ENCODE data around the gene AGBL5.

AGBL5 gene

GRCh38 chr2:27016801-27017325 lies 34.6 kb upstream of the AGBL5 start:
- Histone ChIP-seq H4K8ac (ENCODE audit: low read depth, low read length) (no peak overlapping the region), H2BK12ac (ENCODE audit: low read length) (no peak overlapping the region), H3K4me1 (ENCODE audit: control insufficient read depth in 2 of 2, insufficient read depth in 1 of 2, low read depth in 1 of 2, low read length in 2 of 2) (peaks cover 0 to 18% of the 10 kb centered on the region in 2 donors), H3K36me3 (replicated peaks in 1 of 2; ENCODE audit: control insufficient read depth in 2 of 2, insufficient read depth in 2 of 2, low read length in 2 of 2) (peaks cover 5 to 10% of the 10 kb centered on the region in 2 donors), H3K4ac (ENCODE audit: low read length) (no peak overlapping the region), H2BK15ac (ENCODE audit: low read length) (no peak overlapping the region), H2AFZ (ENCODE audit: low read length) (no peak overlapping the region), H3K27me3 (ENCODE audit: control insufficient read depth in 3 of 3, insufficient read depth in 3 of 3, low read depth in 1 of 3, low read length in 3 of 3) (no peaks in the 10 kb centered on the region), H3K79me1 (ENCODE audit: low read depth, low read length) (no peaks in the 10 kb centered on the region), H3K9ac (ENCODE audit: low read depth, low read length, poor library complexity) (peak overlapping the region; percentile 18), H2BK5ac (ENCODE audit: low read length) (no peak overlapping the region), H3K23ac (ENCODE audit: low read depth, low read length, poor library complexity) (no peak overlapping the region), H3K14ac (ENCODE audit: low read length) (no peak overlapping the region), H3K4me3 (ENCODE audit: low read length in 2 of 2) (no peak overlapping the region), H2AK5ac (ENCODE audit: low read depth, low read length) (no peak overlapping the region), H3K27ac (replicated peaks; ENCODE audit: low read length) (no peak overlapping the region), H2BK120ac (ENCODE audit: low read depth, low read length) (no peak overlapping the region), H3K18ac (ENCODE audit: low read length) (no peak overlapping the region), H3K9me3 (replicated peaks in 1 of 2; ENCODE audit: control insufficient read depth in 2 of 2, insufficient read depth in 1 of 2, low read depth in 1 of 2, low read length in 2 of 2) (peaks cover 4 to 7% of the 10 kb centered on the region in 2 donors), H4K91ac (ENCODE audit: low read depth, low read length, poor library complexity) (no peak overlapping the region), H3K4me2 (ENCODE audit: insufficient read depth, low read length, poor library complexity, severe bottlenecking) (no peak overlapping the region)
- DNase-seq (ENCODE audit: low spot score), result peak; percentile 48
- WGBS, 2 donors (ENCODE audit: extremely low coverage in 2 of 2, insufficient read length in 2 of 2, insufficient replicate concordance in 1 of 2), result no CpG with 5 or more reads among the region's 3 CpGs

- no peak overlapping the region for H2AK5ac ChIP-seq (ENCODE audit: low read depth, low read length)
- no peak overlapping the region for H3K23ac ChIP-seq (ENCODE audit: low read depth, low read length, poor library complexity)
- H2AFZ ChIP-seq (ENCODE audit: low read length), result no peak overlapping the region
- H3K14ac ChIP-seq (ENCODE audit: low read length), result no peak overlapping the region
- peaks cover under 1% of the 10 kb centered on the region for H3K79me1 ChIP-seq (ENCODE audit: low read depth, low read length)
- H3K18ac ChIP-seq (ENCODE audit: low read length), result no peak overlapping the region
- no peak overlapping the region for H3K27ac ChIP-seq (replicated peaks; ENCODE audit: low read length)
- no CpG with 5 or more reads among the region's 3 CpGs for WGBS, 2 donors (ENCODE audit: extremely low coverage in 2 of 2, insufficient read length in 2 of 2, insufficient replicate concordance in 1 of 2)
- no peak overlapping the region for H4K8ac ChIP-seq (ENCODE audit: low read depth, low read length)
- H3K4me1 ChIP-seq (ENCODE audit: control insufficient read depth in 2 of 2, insufficient read depth in 1 of 2, low read depth in 1 of 2, low read length in 2 of 2), result peaks cover 0 to 18% of the 10 kb centered on the region in 2 donors
- H3K9me3 ChIP-seq (replicated peaks in 1 of 2; ENCODE audit: control insufficient read depth in 2 of 2, insufficient read depth in 1 of 2, low read depth in 1 of 2, low read length in 2 of 2), result peaks cover 3 to 4% of the 10 kb centered on the region in 2 donors
- H3K4me2 ChIP-seq (ENCODE audit: insufficient read depth, low read length, poor library complexity, severe bottlenecking), result no peak overlapping the region
- no peak overlapping the region for H2BK5ac ChIP-seq (ENCODE audit: low read length)
- peaks cover 13 to 21% of the 10 kb centered on the region in 2 donors for H3K36me3 ChIP-seq (replicated peaks in 1 of 2; ENCODE audit: control insufficient read depth in 2 of 2, insufficient read depth in 2 of 2, low read length in 2 of 2)
- no peaks in the 10 kb centered on the region for H3K27me3 ChIP-seq (ENCODE audit: control insufficient read depth in 3 of 3, insufficient read depth in 3 of 3, low read depth in 1 of 3, low read length in 3 of 3)
- H2BK120ac ChIP-seq (ENCODE audit: low read depth, low read length), result no peak overlapping the region
- H2BK12ac ChIP-seq (ENCODE audit: low read length), result no peak overlapping the region
- H3K9ac ChIP-seq (ENCODE audit: low read depth, low read length, poor library complexity), result no peak overlapping the region
- no peak overlapping the region for H3K4me3 ChIP-seq (ENCODE audit: low read length in 2 of 2)
- no peak overlapping the region for H3K4ac ChIP-seq (ENCODE audit: low read length)
- H4K91ac ChIP-seq (ENCODE audit: low read depth, low read length, poor library complexity), result no peak overlapping the region
- DNase-seq (ENCODE audit: low spot score), result no peak
- no peak overlapping the region for H2BK15ac ChIP-seq (ENCODE audit: low read length)
Observed at GRCh38 chr2:27018142-27018541, 33.3 kb upstream of the AGBL5 start.

- H2BK5ac ChIP-seq (ENCODE audit: low read length), result no peak overlapping the region
- H3K36me3 ChIP-seq (replicated peaks in 1 of 2; ENCODE audit: control insufficient read depth in 2 of 2, insufficient read depth in 2 of 2, low read length in 2 of 2), result peaks cover 12 to 23% of the 10 kb centered on the region in 2 donors
- H3K4ac ChIP-seq (ENCODE audit: low read length), result no peak overlapping the region
- no peak overlapping the region for H2BK15ac ChIP-seq (ENCODE audit: low read length)
- H3K18ac ChIP-seq (ENCODE audit: low read length), result no peak overlapping the region
- H3K23ac ChIP-seq (ENCODE audit: low read depth, low read length, poor library complexity), result no peak overlapping the region
- no peaks in the 10 kb centered on the region for H3K27me3 ChIP-seq (ENCODE audit: control insufficient read depth in 3 of 3, insufficient read depth in 3 of 3, low read depth in 1 of 3, low read length in 3 of 3)
- peaks cover 4% of the 10 kb centered on the region for H3K79me1 ChIP-seq (ENCODE audit: low read depth, low read length)
- no peaks in the 10 kb centered on the region for H3K9me3 ChIP-seq (replicated peaks in 1 of 2; ENCODE audit: control insufficient read depth in 2 of 2, insufficient read depth in 1 of 2, low read depth in 1 of 2, low read length in 2 of 2)
- no peak overlapping the region for H2BK12ac ChIP-seq (ENCODE audit: low read length)
- H3K4me1 ChIP-seq (ENCODE audit: control insufficient read depth in 2 of 2, insufficient read depth in 1 of 2, low read depth in 1 of 2, low read length in 2 of 2), result peaks cover 1 to 18% of the 10 kb centered on the region in 2 donors
- H3K4me3 ChIP-seq (ENCODE audit: low read length in 2 of 2), result no peak overlapping the region
- H3K4me2 ChIP-seq (ENCODE audit: insufficient read depth, low read length, poor library complexity, severe bottlenecking), result no peak overlapping the region
- no peak overlapping the region for H3K9ac ChIP-seq (ENCODE audit: low read depth, low read length, poor library complexity)
- no peak for DNase-seq (ENCODE audit: low spot score)
- no peak overlapping the region for H2AFZ ChIP-seq (ENCODE audit: low read length)
- no peak overlapping the region for H2BK120ac ChIP-seq (ENCODE audit: low read depth, low read length)
- H3K14ac ChIP-seq (ENCODE audit: low read length), result no peak overlapping the region
- WGBS, 2 donors (ENCODE audit: extremely low coverage in 2 of 2, insufficient read length in 2 of 2, insufficient replicate concordance in 1 of 2), result no CpG with 5 or more reads among the region's 9 CpGs
- no peak overlapping the region for H3K27ac ChIP-seq (replicated peaks; ENCODE audit: low read length)
- H2AK5ac ChIP-seq (ENCODE audit: low read depth, low read length), result no peak overlapping the region
- H4K91ac ChIP-seq (ENCODE audit: low read depth, low read length, poor library complexity), result no peak overlapping the region
- no peak overlapping the region for H4K8ac ChIP-seq (ENCODE audit: low read depth, low read length)
Observed at GRCh38 chr2:27019459-27019858, 32.0 kb upstream of the AGBL5 start.

GRCh38 chr2:27019931-27020855 lies 31.3 kb upstream of the AGBL5 start:
- Histone ChIP-seq H4K8ac (ENCODE audit: low read depth, low read length) (no peak overlapping the region), H3K9ac (ENCODE audit: low read depth, low read length, poor library complexity) (no peak overlapping the region), H3K4me2 (ENCODE audit: insufficient read depth, low read length, poor library complexity, severe bottlenecking) (no peak overlapping the region), H2BK5ac (ENCODE audit: low read length) (no peak overlapping the region), H4K91ac (ENCODE audit: low read depth, low read length, poor library complexity) (no peak overlapping the region), H2BK15ac (ENCODE audit: low read length) (no peak overlapping the region), H3K18ac (ENCODE audit: low read length) (no peak overlapping the region), H3K4me1 (ENCODE audit: control insufficient read depth in 2 of 2, insufficient read depth in 1 of 2, low read depth in 1 of 2, low read length in 2 of 2) (peaks cover 1 to 18% of the 10 kb centered on the region in 2 donors), H3K4me3 (ENCODE audit: low read length in 2 of 2) (no peak overlapping the region), H3K14ac (ENCODE audit: low read length) (no peak overlapping the region), H2BK120ac (ENCODE audit: low read depth, low read length) (no peak overlapping the region), H3K36me3 (replicated peaks in 1 of 2; ENCODE audit: control insufficient read depth in 2 of 2, insufficient read depth in 2 of 2, low read length in 2 of 2) (peaks cover 10 to 25% of the 10 kb centered on the region in 2 donors), H3K23ac (ENCODE audit: low read depth, low read length, poor library complexity) (no peak overlapping the region), H3K4ac (ENCODE audit: low read length) (no peak overlapping the region), H2AFZ (ENCODE audit: low read length) (no peak overlapping the region), H3K27me3 (ENCODE audit: control insufficient read depth in 3 of 3, insufficient read depth in 3 of 3, low read depth in 1 of 3, low read length in 3 of 3) (no peaks in the 10 kb centered on the region), H2AK5ac (ENCODE audit: low read depth, low read length) (no peak overlapping the region), H2BK12ac (ENCODE audit: low read length) (no peak overlapping the region), H3K9me3 (replicated peaks in 1 of 2; ENCODE audit: control insufficient read depth in 2 of 2, insufficient read depth in 1 of 2, low read depth in 1 of 2, low read length in 2 of 2) (no peaks in the 10 kb centered on the region), H3K27ac (replicated peaks; ENCODE audit: low read length) (no peak overlapping the region), H3K79me1 (ENCODE audit: low read depth, low read length) (peaks cover 4% of the 10 kb centered on the region)
- DNase-seq (ENCODE audit: low spot score), result no peak
- no CpG with 5 or more reads among the region's 9 CpGs for WGBS, 2 donors (ENCODE audit: extremely low coverage in 2 of 2, insufficient read length in 2 of 2, insufficient replicate concordance in 1 of 2)

Measured in neuronal stem cell (in vitro differentiated cells).